ENCODE results near the gene MACROD1.

The MACROD1 gene

GRCh38 chr11:64097468-64098317, 68.2 kb downstream of the MACROD1 start:
- TF ChIP-seq POU2F2 (IDR thresholded peaks at IDR 0.05; ENCODE audit: low read depth, low read length), result no peak
- no peak for TF ChIP-seq SPI1 (IDR thresholded peaks at IDR 0.05; ENCODE audit: low read depth, low read length)
- TF ChIP-seq POLR2AphosphoS5 (IDR thresholded peaks at IDR 0.05; ENCODE audit: low read depth, low read length), result no peak
- TF ChIP-seq PAX5 (IDR thresholded peaks at IDR 0.05; ENCODE audit: insufficient read depth, low read length, severe bottlenecking), result no peak
- no peak for TF ChIP-seq POLR2A (IDR thresholded peaks at IDR 0.05; ENCODE audit: low read depth, low read length)
- TF ChIP-seq TAF1 (IDR thresholded peaks at IDR 0.05; ENCODE audit: low read depth, low read length), result no peak
- DNase-seq (ENCODE audit: insufficient read length, low spot score), result no peak
- FAIRE-seq, result no peak

DNA sequence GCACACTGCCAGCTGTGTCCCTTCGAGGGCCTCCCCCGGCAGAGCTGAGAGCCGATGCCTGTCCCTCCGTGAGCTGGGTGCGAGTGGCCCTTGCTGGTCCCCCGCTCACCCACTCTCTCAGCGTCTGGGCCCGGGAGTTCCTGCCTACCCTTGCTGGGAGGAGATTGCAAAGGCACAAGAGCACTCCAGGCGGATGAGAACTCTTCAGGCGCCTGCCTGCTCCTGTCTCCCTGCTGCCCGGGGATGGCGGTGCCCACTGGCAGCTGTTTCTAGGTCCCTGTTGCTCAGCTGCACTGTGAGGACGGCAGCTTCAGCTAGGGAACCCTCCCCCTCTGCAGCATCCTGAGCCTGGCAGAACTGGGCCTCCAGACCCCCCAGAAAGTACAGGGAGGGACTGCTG, 69.1 kb downstream of the MACROD1 start:
- no peak for FAIRE-seq
- DNase-seq (ENCODE audit: insufficient read length, low spot score), result no peak
- TF ChIP-seq POLR2AphosphoS5 (IDR thresholded peaks at IDR 0.05; ENCODE audit: low read depth, low read length) (no peak), POLR2A (IDR thresholded peaks at IDR 0.05; ENCODE audit: low read depth, low read length) (no peak), TAF1 (IDR thresholded peaks at IDR 0.05; ENCODE audit: low read depth, low read length) (no peak), POU2F2 (IDR thresholded peaks at IDR 0.05; ENCODE audit: low read depth, low read length) (no peak), SPI1 (IDR thresholded peaks at IDR 0.05; ENCODE audit: low read depth, low read length) (no peak), PAX5 (IDR thresholded peaks at IDR 0.05; ENCODE audit: insufficient read depth, low read length, severe bottlenecking) (no peak)

DNA sequence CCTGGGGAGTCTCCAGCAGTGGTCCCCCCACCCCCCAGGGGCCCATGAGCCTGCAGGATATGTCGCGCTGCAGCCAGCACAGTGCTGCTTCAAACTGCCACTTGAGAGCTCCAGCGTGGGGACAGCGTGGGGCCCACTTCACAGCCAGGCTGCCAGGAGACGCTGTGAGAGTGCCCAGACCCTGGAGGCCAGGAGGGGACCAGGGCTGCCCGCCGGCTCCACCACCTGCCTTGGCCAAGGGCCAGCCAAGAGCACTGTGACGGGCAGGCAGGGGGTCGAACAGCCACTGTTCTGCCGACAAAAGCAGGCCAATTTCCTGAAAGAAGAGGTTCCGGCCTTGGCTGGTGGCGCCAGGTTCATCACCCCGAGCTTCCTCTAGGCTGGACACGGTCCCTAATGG, 70.0 kb downstream of the MACROD1 start:
- no peak for DNase-seq (ENCODE audit: insufficient read length, low spot score)
- TF ChIP-seq POLR2A (IDR thresholded peaks at IDR 0.05; ENCODE audit: low read depth, low read length), result no peak
- FAIRE-seq, result no peak

DNA sequence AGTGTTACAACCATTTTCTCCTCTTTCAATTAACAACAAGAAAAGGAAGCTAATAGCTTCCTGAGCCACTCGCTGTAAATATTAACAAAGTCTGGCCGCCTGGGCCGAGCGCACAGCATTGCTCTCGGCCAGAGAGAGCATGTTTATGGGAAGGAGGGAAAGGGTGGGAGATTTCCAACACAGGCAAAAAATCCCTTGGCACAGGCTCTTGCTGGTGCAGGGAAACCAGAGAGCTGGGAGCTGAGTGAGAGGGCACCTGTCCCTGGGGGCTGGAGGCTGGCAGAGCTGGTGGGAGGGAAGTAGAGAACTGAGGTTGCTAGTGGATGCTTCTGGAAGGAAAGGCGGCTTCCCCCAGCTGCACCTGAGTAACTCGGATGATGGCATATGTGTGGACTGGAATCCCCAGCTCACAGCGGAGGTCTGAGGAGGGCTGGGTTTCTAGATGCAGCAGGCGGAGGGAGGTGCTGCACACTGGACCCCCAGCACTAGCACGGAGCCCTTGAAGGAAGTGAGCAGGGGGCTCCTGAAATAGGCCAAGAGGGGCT, 70.6 kb downstream of the MACROD1 start:
- TF ChIP-seq POLR2A (IDR thresholded peaks at IDR 0.05; ENCODE audit: low read depth, low read length), result no peak
- FAIRE-seq, result no peak
- no peak for DNase-seq (ENCODE audit: insufficient read length, low spot score)

- no peak for TF ChIP-seq POLR2AphosphoS5 (IDR thresholded peaks at IDR 0.05; ENCODE audit: low read depth, low read length)
- TF ChIP-seq TAF1 (IDR thresholded peaks at IDR 0.05; ENCODE audit: low read depth, low read length), result no peak
- no peak for TF ChIP-seq PAX5 (IDR thresholded peaks at IDR 0.05; ENCODE audit: insufficient read depth, low read length, severe bottlenecking)
- no peak for TF ChIP-seq SPI1 (IDR thresholded peaks at IDR 0.05; ENCODE audit: low read depth, low read length)
- TF ChIP-seq POU2F2 (IDR thresholded peaks at IDR 0.05; ENCODE audit: low read depth, low read length), result no peak
- TF ChIP-seq POLR2A (IDR thresholded peaks at IDR 0.05; ENCODE audit: low read depth, low read length), result no peak
- no peak for FAIRE-seq
- no peak for DNase-seq (ENCODE audit: insufficient read length, low spot score)
Observed at GRCh38 chr11:64094463-64095260, 71.3 kb downstream of the MACROD1 start.

DNA sequence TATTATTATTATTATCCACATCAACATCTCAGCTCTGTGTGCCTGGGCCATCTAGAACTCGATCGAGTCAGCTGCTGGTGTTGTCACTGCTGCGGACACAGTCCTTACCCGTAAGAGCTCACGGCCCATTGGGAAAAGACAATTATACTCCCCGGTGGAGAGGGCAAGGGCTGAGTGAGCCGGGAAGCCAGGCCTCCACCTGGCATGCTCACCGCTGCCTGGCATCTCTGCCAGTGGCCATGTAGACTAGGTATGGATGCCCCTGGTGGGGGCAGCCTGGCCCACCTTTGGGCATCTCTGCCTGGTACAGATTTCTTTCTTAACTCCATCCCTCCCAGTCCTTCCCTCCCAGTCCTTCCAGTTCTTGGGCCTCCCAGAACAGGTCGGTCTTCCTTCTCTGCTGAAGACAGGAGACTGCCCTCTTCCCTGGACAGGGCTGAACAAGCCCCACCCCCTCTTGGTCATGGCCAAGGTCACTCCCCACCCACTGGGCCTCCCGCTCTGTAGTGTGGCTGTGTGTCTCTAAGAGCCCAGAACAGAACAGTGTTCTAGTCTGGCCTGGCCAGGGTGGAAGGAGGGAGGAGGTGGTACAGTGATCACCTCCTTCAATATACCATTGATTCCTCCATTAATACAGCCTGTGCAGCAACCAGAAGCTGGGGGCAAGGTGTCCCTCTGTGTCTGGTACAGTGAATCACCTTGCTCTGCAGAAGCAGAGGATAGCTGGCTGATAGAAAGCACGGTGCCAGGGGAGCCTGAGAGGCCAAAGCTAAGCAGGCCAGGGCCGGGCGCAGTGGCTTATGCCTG, 72.5 kb downstream of the MACROD1 start:
- no peak for TF ChIP-seq POLR2AphosphoS5 (IDR thresholded peaks at IDR 0.05; ENCODE audit: low read depth, low read length)
- no peak for TF ChIP-seq POLR2A (IDR thresholded peaks at IDR 0.05; ENCODE audit: low read depth, low read length)
- FAIRE-seq (no peak), DNase-seq (ENCODE audit: insufficient read length, low spot score) (no peak)

GRCh38 chr11:64092761-64093136, 73.2 kb downstream of the MACROD1 start:
- no peak for DNase-seq (ENCODE audit: insufficient read length, low spot score)
- FAIRE-seq, result no peak
- TF ChIP-seq TAF1 (IDR thresholded peaks at IDR 0.05; ENCODE audit: low read depth, low read length) (no peak), POU2F2 (IDR thresholded peaks at IDR 0.05; ENCODE audit: low read depth, low read length) (no peak), SPI1 (IDR thresholded peaks at IDR 0.05; ENCODE audit: low read depth, low read length) (no peak), POLR2A (IDR thresholded peaks at IDR 0.05; ENCODE audit: low read depth, low read length) (no peak), PAX5 (IDR thresholded peaks at IDR 0.05; ENCODE audit: insufficient read depth, low read length, severe bottlenecking) (no peak), POLR2AphosphoS5 (IDR thresholded peaks at IDR 0.05; ENCODE audit: low read depth, low read length) (no peak)

- FAIRE-seq (no peak), DNase-seq (ENCODE audit: insufficient read length, low spot score) (no peak)
- TF ChIP-seq SPI1 (IDR thresholded peaks at IDR 0.05; ENCODE audit: low read depth, low read length) (no peak), PAX5 (IDR thresholded peaks at IDR 0.05; ENCODE audit: insufficient read depth, low read length, severe bottlenecking) (no peak), POLR2AphosphoS5 (IDR thresholded peaks at IDR 0.05; ENCODE audit: low read depth, low read length) (no peak), POU2F2 (IDR thresholded peaks at IDR 0.05; ENCODE audit: low read depth, low read length) (no peak), TAF1 (IDR thresholded peaks at IDR 0.05; ENCODE audit: low read depth, low read length) (no peak), POLR2A (IDR thresholded peaks at IDR 0.05; ENCODE audit: low read depth, low read length) (no peak)
Observed at GRCh38 chr11:64092111-64092760, 73.7 kb downstream of the MACROD1 start.
